GM18909 (cell line): ENCODE measurements around the gene TRIM43B.
"Not testable (repeated sequence)": the region's sequence is repeated elsewhere in the genome, so short reads cannot be mapped to it uniquely, and the experiment has no call there.

Experiments used
- ATAC-seq: cut with Tn5 transposase; IDR thresholded peaks from one replicate; pipeline ENCODE4 v1.9.1; 2021; ENCODE audit warnings: mild to moderate bottlenecking; ENCODE audit not compliant: unreplicated experiment, poor library complexity

The TRIM43B gene

GRCh38 chr2:95434507-95435076 lies 50.0 kb downstream of the TRIM43B start:
- not testable (repeated sequence) for ATAC-seq

GRCh38 chr2:95433973-95434372 lies 50.6 kb downstream of the TRIM43B start:
- ATAC-seq, result not testable (repeated sequence)

DNA sequence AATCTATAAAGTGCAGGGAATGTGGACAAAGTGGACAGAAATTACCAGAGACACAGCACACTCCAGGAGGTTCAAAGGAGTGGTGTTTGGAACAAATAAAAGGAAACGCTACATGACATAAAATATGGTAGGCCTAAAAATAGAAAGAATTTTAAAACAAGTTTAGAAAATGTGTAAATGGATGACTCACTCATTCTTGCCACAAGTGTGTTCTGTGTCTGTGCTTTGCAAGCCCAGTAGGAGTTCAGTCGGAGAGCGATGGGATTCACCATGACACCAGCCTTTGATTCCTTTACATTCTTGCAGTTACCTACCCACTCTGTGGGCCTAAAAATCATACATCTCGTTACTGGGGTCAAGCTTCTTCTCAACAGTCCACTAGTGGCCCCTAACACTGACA lies 51.2 kb downstream of the TRIM43B start:
- ATAC-seq, result not testable (repeated sequence)

DNA sequence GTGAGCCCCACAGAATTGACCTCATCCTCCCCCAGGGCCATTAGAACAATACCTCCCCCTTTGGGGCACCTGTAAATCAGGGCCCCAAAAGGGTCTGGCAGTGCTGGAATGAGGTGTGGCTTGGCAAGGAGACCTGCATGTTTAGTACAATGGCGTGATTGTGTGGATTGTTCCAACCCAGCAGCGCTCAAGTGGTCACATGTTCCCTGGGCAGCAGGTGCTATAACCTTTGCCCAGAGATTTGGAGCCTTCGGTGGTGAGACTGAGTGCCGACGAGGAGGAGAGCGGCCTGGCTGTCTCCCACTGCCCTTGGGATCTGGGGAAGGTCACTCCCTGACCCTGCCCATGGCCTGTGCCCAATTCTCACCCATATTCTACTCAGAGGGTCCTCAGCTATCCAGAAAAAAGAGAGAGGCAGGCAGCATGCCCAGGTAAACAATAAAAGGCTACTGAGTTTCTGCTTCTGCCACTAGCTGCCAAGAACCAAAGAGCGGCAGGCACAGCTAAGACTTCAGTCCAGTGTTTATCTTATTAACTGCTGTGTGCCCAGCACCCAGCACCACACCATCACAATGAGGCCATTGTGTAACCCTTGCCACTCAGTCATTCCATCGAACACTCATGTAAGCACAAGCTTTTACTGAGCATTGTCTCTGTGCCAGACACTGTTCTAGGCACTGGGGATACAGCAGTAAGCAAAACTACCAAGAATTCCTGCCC lies 54.6 kb downstream of the TRIM43B start:
- ATAC-seq, result not testable (repeated sequence)

- ATAC-seq, result not testable (repeated sequence)
Measured at GRCh38 chr2:95427196-95427867, 57.2 kb downstream of the TRIM43B start.
